ENCODE measurements around the gene SNAP25.

The SNAP25 gene

GRCh38 chr20:10249048-10249770 lies 30.6 kb downstream of the SNAP25 start:
- no peak for DNase-seq (ENCODE audit: low read depth)
- H3K4me3 ChIP-seq (ENCODE audit: low read depth, low read length), result no peak overlapping the region
- no peak for TF ChIP-seq CTCF (IDR thresholded peaks at IDR 0.05; ENCODE audit: low read depth, low read length, missing control alignments)

DNA sequence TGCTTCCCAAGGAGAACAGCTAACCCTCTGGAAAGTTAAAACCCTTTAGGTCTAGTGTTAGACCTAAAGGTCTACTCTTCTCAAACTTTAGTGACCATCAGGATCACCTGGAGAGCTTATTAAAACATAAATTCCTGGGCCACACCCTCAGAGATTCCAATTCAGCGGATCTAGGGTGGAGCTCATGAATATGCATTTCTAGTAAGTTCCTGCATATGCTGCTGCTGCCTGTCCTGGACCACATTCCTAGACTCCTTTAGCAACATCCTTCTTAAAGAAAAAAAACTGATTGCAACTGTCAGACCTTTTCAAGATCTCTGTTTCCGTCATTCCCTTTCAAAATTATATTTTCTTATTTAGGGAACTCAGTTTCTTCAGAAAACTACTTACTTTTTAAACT lies 31.2 kb downstream of the SNAP25 start:
- no peak for TF ChIP-seq CTCF (IDR thresholded peaks at IDR 0.05; ENCODE audit: low read depth, low read length, missing control alignments)
- no peak overlapping the region for H3K4me3 ChIP-seq (ENCODE audit: low read depth, low read length)
- no peak for DNase-seq (ENCODE audit: low read depth)

DNA sequence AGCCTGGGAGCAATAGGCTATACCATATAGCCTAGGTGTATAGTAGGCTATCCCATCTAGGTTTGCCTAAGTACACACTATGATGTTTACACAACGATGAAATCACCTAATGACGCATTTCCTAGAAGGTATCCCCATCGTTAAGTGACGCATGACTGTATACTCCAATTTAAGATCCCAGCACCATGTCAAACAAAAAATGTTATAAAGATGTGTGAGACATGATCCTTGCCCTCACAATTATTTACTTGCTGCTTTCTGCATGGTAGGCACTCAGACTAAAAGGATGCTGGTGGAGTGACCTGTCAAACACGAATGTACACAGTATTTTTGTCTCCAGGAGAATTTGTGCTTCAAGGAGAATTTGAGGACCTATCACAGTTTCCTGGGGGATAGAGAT lies 32.3 kb downstream of the SNAP25 start:
- no peak for TF ChIP-seq CTCF (IDR thresholded peaks at IDR 0.05; ENCODE audit: low read depth, low read length, missing control alignments)
- H3K4me3 ChIP-seq (ENCODE audit: low read depth, low read length), result no peak overlapping the region
- no peak for DNase-seq (ENCODE audit: low read depth)

DNA sequence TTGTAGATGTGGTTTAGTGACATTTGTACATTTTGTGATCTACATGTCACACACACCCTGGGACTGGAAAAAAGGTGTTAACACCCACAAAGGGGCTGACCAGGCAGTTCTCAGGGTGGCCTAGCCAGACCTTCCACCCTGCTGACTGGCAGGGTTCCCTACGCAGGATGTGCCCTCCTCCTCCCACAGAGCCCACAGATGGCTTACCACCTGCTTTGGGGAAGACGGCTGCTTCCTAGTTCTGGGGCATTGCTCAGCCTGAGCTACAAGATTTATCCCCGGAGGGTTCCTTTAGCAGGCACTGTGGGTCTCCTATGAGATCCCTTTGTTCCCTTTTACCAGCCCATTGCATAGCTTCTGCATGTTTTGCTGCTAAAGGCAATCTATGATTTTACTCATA lies 35.1 kb downstream of the SNAP25 start:
- no peak for DNase-seq (ENCODE audit: low read depth)
- TF ChIP-seq CTCF (IDR thresholded peaks at IDR 0.05; ENCODE audit: low read depth, low read length, missing control alignments), result no peak
- no peak overlapping the region for H3K4me3 ChIP-seq (ENCODE audit: low read depth, low read length)

DNA sequence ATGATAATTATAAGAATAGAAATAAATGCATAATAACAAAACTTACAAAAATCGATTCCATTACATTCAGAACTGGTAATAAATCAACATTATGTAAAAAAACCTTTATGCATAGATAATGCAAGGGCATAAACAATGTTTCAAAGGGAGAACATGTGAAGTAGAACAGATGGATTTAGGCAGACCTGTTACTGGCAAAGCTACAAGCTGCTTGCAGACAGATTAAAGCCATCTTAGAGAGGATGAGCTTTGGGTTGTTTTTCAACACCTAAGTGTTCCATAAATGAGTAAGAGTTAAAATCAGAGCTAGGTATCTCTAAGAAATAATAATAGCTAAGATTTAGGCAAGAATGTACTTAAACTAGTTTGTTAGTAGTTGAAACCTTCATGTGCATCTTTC lies 37.2 kb downstream of the SNAP25 start:
- DNase-seq (ENCODE audit: low read depth), result no peak
- no peak overlapping the region for H3K4me3 ChIP-seq (ENCODE audit: low read depth, low read length)
- TF ChIP-seq CTCF (IDR thresholded peaks at IDR 0.05; ENCODE audit: low read depth, low read length, missing control alignments), result no peak

DNA sequence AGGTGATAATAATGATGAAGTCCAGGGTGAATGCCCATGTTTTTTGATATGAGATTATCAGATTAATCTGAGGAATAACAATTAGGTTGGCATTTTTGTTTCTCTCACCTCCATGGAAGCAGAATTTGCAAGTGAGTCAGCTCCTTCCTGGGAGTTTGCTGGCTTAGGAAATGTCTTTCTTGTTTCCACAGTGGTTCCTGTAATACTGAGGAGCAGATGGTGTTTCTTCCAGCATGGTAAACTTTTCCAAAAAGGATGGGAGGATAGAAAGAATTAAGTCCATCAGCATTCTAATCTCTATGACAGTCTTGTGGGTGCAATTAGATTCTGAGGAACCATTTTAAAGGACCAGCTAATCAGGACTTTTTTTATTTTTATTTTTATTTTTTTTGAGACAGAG lies 40.5 kb downstream of the SNAP25 start:
- no peak overlapping the region for H3K4me3 ChIP-seq (ENCODE audit: low read depth, low read length)
- TF ChIP-seq CTCF (IDR thresholded peaks at IDR 0.05; ENCODE audit: low read depth, low read length, missing control alignments), result no peak
- DNase-seq (ENCODE audit: low read depth), result no peak

DNA sequence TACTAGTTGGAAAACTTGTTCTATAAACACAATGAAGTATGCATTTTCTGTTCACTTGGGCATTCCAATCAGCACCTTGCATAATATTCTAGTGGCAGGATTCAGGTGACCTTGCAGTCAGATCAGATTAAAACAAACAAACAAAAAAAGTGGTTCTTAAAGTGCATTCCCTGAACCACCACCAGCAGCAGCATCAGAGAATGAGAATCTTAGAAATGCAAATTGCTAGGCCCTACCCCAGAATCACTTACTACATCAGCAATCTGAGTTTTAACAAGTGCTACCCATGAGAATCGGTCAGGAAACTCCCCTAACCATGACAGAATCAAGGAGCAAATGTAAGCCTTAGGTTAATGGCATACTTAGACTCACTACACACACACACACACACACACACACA lies 41.7 kb downstream of the SNAP25 start:
- TF ChIP-seq CTCF (IDR thresholded peaks at IDR 0.05; ENCODE audit: low read depth, low read length, missing control alignments), result no peak
- H3K4me3 ChIP-seq (ENCODE audit: low read depth, low read length), result no peak overlapping the region
- no peak for DNase-seq (ENCODE audit: low read depth)

Measured in GM12864 (cell line).